Measurements from ENCODE around the gene RNF103. TPM values are rescaled to one million over a fixed set of nuclear protein-coding genes. Genes with fewer than 3 reads are reported as not detected.

RNF103 gene
- total RNA-seq, result 10 to 100 TPM; 29.6 to 32.6 (median 31.5) TPM

DNA sequence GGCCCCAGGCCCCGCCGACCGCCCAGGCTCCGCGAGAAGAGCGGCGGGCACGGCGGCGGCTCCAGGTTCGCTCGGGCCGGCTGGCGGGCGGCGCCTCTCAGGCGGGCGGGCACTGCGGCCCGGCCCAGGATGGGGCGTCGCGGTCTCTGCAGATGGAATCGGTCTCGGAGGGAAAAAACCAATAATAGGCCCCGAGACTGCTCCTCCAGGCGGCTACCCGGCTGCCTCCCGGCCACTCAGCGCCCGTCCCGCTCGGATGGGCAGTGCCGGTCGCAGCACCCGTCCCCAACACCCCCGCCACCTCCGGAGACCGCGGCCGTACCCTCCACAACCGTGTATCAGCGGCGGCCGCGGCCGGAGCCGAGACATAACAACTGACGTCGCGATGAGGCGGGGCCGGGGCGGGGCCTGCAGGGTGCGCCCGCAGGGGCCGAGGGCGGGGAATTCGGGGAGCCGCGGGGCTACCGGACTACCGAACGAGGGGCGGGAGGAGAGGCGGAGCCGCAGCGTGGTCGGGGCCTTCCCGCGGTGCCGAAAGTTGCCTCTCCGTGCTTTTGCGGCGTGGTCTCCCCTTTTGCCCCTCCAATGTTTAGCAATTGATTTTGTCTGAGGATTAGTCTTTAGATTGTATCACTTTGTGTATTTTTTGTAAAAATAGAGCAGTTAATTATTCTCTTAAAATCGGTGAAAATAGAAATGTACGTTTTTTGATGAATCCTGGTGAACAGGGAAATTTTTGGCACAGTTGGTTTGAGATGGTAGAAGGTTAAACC is at the start of gene RNF103:
Gene RNF103, minus strand, starts transcription at position 372 of the 773 bp plus-strand sequence. CDS start 979 bp downstream, outside the sequence.
- no peak for TF ChIP-seq CTCF (IDR thresholded peaks at IDR 0.05; ENCODE audit: low read depth)

- no peak for TF ChIP-seq CTCF (IDR thresholded peaks at IDR 0.05; ENCODE audit: low read depth)
These were observed 49.3 kb upstream of the RNF103 start for GRCh38 chr2:86673011-86673410.

GRCh38 chr2:86672027-86672545 is 48.4 kb upstream of the RNF103 start:
- no peak for TF ChIP-seq CTCF (IDR thresholded peaks at IDR 0.05; ENCODE audit: low read depth)

DNA sequence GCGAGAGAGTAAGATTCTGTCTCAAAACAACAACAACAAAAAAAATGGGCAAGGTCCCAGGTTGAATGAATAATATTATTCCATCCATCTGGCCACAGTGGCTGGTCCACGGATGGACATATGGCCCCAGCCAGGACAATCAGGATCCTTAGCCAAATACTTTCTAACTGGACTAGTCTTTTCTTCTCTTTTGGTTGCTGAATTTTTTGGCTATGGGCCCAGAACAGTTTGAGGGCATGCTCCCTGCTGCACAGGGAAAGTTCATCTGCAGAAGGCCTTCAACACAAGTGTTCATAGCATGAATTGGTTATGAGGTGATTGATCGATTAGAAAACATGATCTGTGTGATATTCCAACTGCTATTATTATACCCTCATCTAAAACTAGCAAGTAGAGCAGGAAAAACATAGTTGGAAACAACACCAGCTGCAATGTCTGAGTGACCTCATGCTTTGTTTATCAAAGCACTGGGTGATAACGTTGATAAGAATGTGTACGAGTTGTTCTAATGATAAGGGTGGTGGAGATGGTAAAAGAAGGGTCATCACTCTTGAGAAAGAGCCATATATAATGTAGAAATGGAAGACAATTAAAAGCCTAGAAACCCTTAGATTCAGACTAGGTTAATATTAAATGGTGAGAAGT is 47.8 kb upstream of the RNF103 start:
- no peak for TF ChIP-seq CTCF (IDR thresholded peaks at IDR 0.05; ENCODE audit: low read depth)

DNA sequence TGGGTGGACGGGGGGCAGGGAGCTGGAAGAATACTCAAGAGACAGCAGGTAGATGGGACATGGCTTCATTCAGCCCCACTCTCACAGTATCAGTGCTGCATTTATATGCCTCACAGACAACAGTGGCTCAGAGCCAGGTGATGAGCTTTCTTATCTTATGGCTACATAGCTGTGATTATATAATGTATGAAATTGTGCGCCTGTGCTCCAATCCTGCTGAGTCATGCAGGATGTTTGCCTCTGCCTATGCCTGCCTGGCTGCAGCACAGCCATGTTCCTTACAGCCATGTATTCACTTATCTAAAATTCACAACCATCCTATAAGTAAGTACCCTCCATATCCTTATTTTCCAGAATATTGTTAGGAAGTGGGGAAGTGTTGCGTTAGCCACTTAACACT is 37.7 kb upstream of the RNF103 start:
- TF ChIP-seq CTCF (IDR thresholded peaks at IDR 0.05; ENCODE audit: low read depth), result no peak

- no peak for TF ChIP-seq CTCF (IDR thresholded peaks at IDR 0.05; ENCODE audit: low read depth)
These were observed 26.5 kb upstream of the RNF103 start for GRCh38 chr2:86650188-86650587.

Measured in subcutaneous adipose tissue (tissue), 4 donors.